G401 (cell line): ENCODE measurements around the gene TCF12. TPM values are rescaled to one million over a fixed set of nuclear protein-coding genes. Genes with fewer than 3 reads are reported as not detected.

Experiments used
- DNase-seq: peaks from one replicate; pipeline ENCODE4 v3.0.0-alpha.2; 2015; ENCODE audit warnings: low spot score
- in situ Hi-C: cut with HindIII; loops from 2 replicates; pipeline ENCODE4 v1.10.0; 2016; ENCODE audit warnings: low sequenced_read_pairs, mixed read lengths
- total RNA-seq: library from RNA; depleted of rRNA; stranded (reverse); fragments of >200 nt; shearing (Covaris generic); gene quantifications from 2 replicates; pipeline ENCODE4 v1.2.3, GENCODE V29; 2014

Gene TCF12
- total RNA-seq, 1 experiment from 2014 or later: 55.3 TPM

- no peak for DNase-seq
- in situ Hi-C loops: no loop called here
These were observed 370.6 kb downstream of the TCF12 start for GRCh38 chr15:57288926-57289580.

DNA sequence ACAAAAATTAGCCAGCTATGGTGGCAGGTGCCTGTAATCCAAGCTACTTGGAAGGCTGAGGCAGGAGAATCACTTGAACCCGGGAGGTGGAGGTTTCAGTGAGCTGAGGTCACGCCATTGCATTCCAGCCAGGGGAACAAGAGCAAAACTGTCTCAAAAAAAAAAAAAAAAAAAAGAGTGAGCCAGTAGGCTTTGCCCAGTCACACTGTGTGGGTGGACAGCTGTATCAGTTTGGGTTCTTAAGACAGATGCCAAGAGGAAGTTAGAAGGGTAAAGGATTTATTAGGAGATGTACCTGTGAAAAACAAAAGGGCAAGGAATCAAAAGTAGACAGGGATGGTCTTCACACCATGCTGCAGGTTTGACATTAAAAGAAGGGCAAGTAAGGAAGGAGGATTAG lies 371.7 kb downstream of the TCF12 start:
- in situ Hi-C loops: no loop called here
- DNase-seq: no peak

DNA sequence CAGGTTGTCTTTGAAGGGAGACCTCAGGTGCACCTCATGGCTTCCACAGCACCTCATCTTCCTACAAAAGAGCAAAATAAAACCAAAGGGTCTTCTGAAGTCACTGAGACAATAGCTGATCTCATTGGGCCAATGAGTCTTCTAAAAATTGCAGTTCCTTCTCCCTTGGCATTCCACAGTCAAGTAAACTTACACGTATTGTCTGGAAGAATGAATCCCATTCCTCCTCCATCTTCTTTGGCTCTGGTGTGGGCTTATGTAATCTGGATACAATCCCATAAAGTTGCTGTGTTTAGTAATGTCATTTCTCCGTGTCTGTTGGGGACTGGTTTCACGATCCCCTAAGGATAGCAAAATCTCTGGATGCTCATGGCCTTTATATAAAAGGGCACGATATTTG lies 372.4 kb downstream of the TCF12 start:
- in situ Hi-C loops: no loop called here
- no peak for DNase-seq

GRCh38 chr15:57296473-57297162 lies 378.2 kb downstream of the TCF12 start:
- in situ Hi-C loops: no loop called here

GRCh38 chr15:57297163-57297593 lies 378.7 kb downstream of the TCF12 start:
- DNase-seq: no peak
- in situ Hi-C loops: no loop called here

More at GRCh38 chr15:57296473-57297162, 378.2 kb downstream of the TCF12 start:
- DNase-seq: no peak

- no peak for DNase-seq
- in situ Hi-C loops: no loop called here
These were observed 379.2 kb downstream of the TCF12 start for GRCh38 chr15:57297630-57298029.

DNA sequence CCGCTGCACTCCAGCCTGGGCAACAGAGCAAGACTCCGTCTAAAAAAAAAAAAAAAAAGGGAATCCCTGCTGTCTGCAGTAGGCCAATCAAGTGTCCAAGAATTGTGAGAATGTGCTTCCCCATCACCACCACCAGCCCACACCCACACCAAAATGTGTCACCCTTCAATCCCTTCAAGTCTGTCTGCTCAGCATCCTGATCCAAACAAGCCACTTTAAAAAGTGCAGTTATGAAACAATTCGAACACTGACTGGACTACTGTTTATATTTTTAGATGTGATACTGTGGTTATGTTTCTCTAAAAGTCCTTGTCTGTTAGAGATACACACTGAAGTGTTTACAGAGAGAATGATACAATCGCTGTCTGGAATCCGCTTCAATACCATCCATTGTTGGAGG lies 379.8 kb downstream of the TCF12 start:
- no peak for DNase-seq
- in situ Hi-C loops: no loop called here

- DNase-seq: no peak
These were observed 380.6 kb downstream of the TCF12 start for GRCh38 chr15:57298843-57299550.

DNA sequence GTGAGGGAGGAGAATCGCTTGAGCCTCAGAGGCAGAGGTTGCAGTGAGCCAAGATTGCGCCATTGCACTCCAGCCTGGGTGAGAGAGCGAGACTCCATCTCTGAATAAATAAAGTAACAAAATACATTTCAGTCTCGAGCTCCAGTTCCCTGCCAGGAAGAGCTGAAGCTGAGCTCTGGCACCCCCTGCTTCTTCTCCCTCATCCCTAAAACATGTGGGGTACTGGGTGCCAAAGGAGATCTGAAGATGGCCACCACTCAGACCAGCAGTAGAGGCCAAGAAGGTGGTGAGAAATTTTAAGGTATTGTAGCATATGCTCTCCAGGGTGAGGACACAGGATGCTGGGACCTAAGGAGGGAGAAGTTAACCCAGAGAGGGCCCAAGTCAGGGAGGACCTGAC lies 382.9 kb downstream of the TCF12 start:
- no peak for DNase-seq
- in situ Hi-C loops: no loop called here

More at GRCh38 chr15:57298843-57299550, 380.6 kb downstream of the TCF12 start:
- in situ Hi-C loops: no loop called here

DNA sequence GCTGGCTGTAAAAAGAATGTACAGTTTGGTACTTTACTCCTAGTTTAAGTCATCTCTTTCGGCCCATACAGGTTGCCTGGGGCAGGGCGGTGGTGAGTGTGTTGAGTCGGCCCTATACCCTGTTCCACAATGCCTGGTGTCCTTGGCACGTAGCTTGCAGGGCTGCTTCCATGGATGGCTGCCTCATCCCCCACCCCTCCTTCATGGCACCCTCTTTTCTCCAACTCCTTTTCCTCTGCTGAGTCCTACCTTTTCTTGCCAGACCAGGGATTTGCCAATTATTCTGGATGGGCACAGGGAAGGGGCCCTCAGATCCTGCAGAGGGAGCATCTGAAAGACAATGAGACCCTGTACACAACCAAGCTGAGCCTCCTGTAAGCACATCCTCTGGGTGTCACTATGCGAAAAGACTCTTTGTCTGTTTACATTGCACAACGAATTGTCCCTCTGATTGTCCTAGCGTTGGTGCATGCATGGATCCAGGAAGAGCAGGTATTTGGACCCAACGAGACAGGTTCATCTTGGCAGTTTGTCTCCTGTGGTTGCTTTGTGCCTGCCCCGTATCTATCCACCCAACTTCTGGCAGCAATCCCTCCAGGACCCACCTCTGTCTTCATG lies 384.3 kb downstream of the TCF12 start:
- DNase-seq: no peak
- in situ Hi-C loops: no loop called here

DNA sequence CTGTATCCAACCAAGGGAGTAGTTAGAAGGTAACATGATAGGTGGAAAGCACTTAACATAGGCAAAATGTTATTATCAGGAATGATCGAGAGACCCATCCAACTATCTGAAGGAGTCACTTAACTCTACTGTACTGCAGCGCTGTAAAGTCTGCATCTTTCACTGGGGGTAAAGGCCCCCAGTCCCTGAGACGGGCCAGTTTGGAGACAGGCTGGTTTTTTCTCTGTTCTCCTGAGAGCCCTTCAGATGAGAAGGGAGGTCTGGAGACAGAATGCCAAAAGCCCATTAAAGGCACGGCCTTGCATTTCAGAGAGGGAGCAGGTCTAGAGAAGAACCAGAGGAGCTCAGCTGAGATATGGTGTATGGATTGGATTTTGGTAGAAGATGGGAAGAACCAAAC lies 386.6 kb downstream of the TCF12 start:
- no peak for DNase-seq
- in situ Hi-C loops: no loop called here

- in situ Hi-C loops: no loop called here
These were observed 387.9 kb downstream of the TCF12 start for GRCh38 chr15:57306161-57306943.

GRCh38 chr15:57306944-57307411 lies 388.5 kb downstream of the TCF12 start:
- in situ Hi-C loops: no loop called here
- no peak for DNase-seq

More at GRCh38 chr15:57306161-57306943, 387.9 kb downstream of the TCF12 start:
- peak; percentile 48 for DNase-seq

DNA sequence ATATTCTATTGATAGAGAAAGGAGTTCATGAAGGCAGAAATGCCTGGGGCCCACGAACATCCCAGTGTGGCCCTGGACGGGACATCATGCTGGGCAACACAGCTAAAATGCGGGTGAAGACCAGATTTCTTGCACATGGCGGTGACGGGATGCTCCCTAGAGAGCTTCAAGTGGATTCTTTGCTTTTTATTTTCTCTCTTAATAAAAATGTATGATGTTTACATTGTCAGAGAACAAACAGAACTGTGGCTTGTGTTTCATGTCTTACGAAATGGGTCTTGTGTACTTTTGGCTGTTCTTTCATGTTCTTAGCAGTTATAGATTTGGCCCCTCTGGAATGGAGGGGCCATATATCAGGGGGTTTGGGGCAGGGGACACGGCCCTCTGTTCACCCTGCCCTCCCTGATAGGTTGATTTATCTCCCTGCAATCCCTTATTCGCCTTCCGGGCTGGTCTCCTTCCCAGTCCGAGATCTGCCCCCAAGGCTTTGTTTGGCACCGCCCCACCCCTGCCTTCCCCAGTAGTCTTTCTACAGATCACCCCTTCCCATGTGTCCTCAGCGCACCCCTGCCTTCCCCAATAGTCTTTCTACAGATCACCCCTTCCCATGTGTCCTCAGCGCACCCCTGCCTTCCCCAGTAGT lies 389.2 kb downstream of the TCF12 start:
- in situ Hi-C loops: no loop called here
- DNase-seq: no peak

GRCh38 chr15:57308170-57308545 lies 389.7 kb downstream of the TCF12 start:
- DNase-seq: no peak
- in situ Hi-C loops: no loop called here

DNA sequence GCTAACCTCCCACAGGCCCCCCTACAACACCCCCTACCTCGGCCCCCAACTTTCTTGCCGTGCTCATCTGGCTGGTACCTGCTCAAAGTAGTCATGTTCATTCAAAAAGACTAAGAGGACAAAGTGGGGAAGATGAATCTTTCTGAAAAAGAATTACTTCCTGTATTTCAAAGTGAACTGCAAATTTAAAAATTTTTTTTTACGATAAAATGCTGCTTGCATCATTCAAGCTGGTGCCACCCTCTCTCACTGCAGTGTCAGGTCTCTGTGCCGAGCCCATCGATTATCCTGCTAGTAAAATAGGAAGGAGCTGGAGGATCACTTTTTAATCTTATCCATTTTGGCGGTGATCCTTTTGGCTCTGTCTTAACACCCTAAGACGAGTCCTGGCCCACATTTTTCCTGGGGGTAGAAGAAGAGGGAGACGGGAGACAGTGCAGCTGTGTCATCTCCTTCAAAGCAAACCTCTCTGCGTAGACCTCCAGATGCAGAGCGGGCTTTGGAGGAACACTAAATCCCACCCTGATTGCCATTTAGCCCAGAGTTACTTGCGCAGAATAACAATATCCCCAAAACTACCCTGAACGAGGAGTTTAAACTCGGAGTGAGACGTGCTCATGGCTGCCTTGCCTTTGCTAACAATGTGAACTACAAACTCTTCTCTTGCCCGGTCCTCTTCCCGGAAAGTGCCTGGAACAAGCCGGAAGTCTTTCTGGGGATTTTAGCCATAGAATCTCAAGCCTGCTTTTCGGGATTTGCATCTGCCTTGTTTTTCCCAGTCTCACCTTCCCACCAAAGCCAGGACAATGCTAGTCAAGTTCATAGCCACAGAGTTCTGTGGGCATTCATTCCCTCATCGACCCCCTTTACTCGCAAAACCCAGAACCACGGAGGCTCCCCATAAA lies 391.7 kb downstream of the TCF12 start:
- in situ Hi-C loops: no loop called here
- no peak for DNase-seq

DNA sequence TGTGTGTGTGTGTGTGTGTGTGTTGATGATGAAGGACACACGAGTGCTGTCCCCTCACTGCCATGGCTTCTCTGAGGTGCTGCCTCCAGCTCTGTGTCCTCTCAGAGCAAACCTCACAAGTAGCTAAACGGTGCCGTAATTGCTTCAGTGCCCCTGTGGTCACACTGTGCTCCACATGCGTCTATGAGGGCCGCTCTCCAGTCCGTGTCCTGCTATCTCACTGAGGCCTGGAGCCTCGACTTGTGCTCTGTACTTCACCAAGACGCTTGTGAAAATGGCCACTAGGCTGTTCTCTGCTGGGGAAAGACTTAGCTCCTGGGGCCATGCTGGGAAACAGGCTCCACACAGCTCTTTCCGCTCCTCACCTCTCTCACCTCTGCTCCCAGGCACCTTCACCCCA lies 392.4 kb downstream of the TCF12 start:
- in situ Hi-C loops: no loop called here
- no peak for DNase-seq

DNA sequence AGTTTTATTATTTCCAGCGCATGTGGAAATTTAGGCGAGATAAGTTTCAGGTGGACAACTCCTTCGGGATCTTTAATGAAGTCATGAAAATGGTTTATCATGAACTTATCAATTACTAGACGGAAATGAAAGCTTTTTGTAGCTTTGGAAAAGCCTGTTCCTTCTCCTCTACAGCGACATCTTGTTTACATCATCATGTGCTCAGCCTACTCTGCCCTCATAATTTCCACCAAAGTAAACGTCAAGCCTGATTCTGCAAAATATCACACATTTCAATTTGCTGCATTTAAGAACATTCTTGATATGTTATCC lies 393.5 kb downstream of the TCF12 start:
- in situ Hi-C loops: no loop called here

More for the DNA sequence above, 393.5 kb downstream of the TCF12 start:
- DNase-seq: no peak
